ENCODE results near the gene PLSCR1.
A peak's percentile ranks its signal among the peaks of the same experiment; 100 is the strongest.

PLSCR1 gene

GRCh38 chr3:146470425-146470990, 73.9 kb downstream of the PLSCR1 start:
- no peak for DNase-seq

DNA sequence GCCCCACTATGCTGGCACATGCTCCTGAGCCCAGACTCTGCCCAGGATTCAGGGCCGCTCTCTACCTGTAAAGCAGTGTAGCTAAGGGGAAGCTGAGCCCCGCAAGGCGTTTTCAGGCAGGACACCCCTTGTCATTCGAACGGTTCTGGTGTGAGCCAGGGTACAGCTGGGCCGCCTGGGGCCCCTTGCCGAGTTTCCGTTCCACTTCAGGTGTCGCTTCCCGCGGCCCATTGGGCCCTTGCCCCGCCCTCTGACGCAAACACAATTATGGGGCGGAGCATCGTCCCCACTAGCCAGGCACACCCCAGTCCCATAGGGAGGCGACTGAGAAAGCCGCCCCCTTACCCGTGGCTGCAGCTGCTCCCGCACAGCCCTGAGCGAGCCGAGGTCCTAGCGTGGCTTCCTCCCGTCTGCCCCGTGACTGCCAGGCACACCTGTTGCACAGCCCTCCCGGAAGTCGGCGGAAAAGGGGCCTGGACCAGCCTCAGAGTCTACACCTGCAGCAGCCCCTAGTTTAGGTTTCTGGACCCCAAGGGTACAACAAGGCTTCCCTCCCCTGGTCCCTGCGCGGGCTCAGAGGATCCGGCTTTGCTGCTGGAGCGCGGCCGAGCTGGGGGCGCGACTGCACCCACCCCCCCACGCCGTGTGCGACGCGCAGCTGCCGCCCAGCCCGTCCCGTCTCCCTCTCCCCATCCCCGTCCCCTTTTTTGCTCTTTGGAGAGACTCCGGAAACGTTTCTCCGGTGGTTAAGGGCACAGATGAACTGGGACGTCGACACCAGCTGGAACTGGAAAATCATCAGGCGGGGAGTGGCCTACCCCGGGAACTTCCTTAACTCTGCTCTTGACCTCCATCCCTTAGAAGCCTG, 75.0 kb downstream of the PLSCR1 start, which contains the start of gene PLSCR2:
TSS of gene PLSCR2 (minus strand) at position 412 of the 868 bp plus-strand sequence. CDS start 9,657 bp downstream, outside the sequence.
- DNase-seq, result peak; percentile 8

DNA sequence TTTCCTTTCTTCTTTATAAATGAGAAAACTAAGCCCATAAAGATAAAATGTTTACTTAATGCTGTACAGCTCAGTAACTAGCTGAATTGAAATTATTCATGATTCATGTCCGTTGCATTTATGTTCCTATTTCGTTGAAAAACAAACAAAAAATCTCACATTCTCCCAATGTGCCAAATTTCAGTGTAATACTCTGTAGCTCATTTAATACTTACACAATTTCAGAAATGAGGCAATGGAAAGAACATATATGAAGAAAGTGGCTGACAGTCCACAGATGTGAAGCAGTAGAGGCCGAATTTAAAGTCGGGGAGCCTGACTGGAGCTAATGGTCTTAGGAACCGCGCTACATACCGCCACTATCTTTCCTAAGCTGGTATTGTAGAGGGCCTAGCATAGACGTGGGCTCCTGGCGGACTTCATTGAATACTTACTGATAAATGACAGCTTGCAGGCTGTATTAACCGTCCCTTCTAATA, 75.7 kb downstream of the PLSCR1 start:
- no peak for DNase-seq

DNA sequence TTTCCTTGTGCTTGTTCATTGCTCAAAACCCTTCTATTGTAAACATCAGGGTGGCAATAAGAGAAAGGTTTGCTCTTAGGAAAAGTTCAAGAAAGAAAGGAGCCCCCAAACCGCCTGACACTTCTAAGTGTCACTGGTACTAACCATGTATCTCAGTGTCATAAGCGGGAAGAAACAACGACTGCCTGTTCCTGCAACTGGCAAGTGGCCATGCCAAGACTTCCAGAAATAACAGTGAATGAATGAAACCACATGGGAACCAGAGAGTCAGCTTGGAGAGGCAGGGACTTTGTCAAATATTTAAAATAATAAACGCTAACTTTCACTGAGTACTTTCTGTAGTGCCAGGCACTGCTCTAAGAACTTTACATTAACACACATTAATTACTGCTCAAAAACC, 76.2 kb downstream of the PLSCR1 start:
- no peak for DNase-seq

DNA sequence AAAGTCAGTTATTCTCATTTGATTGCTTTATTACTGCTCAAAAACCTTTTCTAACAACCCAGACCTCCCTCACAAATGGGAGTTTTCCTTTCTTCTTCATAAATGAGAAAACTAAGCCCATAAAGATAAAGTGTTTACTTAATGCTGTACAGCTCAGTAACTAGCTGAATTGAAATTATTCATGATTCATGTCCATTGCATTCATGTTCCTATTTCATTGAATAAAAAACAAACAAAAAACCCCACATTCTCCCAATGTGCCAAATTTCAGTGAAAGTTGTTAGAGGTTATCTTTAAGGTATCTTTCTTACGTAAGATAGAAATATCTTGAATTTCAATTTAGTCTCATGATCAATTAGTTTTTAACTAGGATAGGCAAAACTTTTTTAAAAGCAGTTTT, 77.8 kb downstream of the PLSCR1 start:
- no peak for DNase-seq

DNA sequence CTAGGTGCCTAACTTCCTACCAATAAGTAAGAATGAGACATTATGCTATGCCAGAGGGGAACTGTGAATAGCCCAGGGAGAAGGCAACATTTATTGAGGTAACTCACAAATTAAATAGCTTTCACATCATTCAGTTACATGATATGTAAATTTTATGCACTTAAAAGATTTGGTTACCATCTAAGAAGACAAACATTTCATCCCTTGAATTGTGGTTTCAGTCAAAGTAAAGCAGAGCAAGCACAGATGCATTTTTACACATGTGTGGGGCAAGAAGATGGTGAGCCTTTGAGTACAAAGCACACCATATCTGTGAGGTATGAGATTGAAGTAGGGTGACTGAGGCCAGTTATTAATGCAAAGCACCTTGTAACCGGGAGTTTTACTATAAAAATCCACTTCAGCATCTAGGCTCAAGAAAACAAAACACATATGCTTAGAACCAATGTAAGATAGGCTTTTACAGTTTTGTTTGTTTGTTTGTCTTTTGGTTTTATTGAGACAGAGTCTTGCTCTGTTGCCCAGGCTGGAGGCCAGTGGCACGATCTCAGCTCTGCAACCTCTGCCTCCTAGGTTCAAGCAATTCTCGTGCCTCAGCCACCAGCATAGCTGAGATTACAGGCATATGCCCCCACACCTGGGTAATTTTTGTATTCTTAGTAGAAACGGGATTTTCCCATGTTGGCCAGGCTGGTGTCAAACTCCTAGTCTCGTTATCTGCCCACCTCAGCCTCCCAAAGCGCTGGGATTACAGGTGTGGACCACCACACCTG, 78.5 kb downstream of the PLSCR1 start:
- no peak for DNase-seq
